ENCODE measurements around the gene ZFR2. TPM values are rescaled to one million over a fixed set of nuclear protein-coding genes. Genes with fewer than 3 reads are reported as not detected.
"Not testable (repeated sequence)": the region's sequence is repeated elsewhere in the genome, so short reads cannot be mapped to it uniquely, and the experiment has no call there.

Gene ZFR2
- total RNA-seq, 1 donor from 2014 or later, result 4.7 TPM

- no peak overlapping the region for H3K27ac Mint-ChIP-seq
- no peak for TF ChIP-seq CTCF (conservative IDR thresholded peaks at IDR 0.05)
- H3K36me3 Mint-ChIP-seq, result no peaks in the 10 kb centered on the region
- DNase-seq (ENCODE audit: extremely low spot score, unreplicated experiment), result no peak
- no peak overlapping the region for H3K4me3 Mint-ChIP-seq
- no peaks in the 10 kb centered on the region for H3K9me3 Mint-ChIP-seq
- no peaks in the 10 kb centered on the region for H3K4me1 Mint-ChIP-seq (ENCODE audit: unreplicated experiment)
- peaks cover 11% of the 10 kb centered on the region for H3K27me3 Mint-ChIP-seq
Observed at GRCh38 chr19:3818466-3818865, 50.4 kb downstream of the ZFR2 start.

- Mint-ChIP-seq H3K27ac (no peak overlapping the region), H3K36me3 (no peaks in the 10 kb centered on the region), H3K27me3 (peaks cover 10% of the 10 kb centered on the region), H3K4me3 (no peak overlapping the region), H3K4me1 (ENCODE audit: unreplicated experiment) (no peaks in the 10 kb centered on the region), H3K9me3 (no peaks in the 10 kb centered on the region)
- TF ChIP-seq CTCF (conservative IDR thresholded peaks at IDR 0.05), result no peak
- DNase-seq (ENCODE audit: extremely low spot score, unreplicated experiment), result no peak
Observed at GRCh38 chr19:3817761-3818160, 51.1 kb downstream of the ZFR2 start.

GRCh38 chr19:3816566-3817218, 52.1 kb downstream of the ZFR2 start:
- Mint-ChIP-seq H3K4me3 (no peak overlapping the region), H3K9me3 (no peaks in the 10 kb centered on the region), H3K4me1 (ENCODE audit: unreplicated experiment) (no peaks in the 10 kb centered on the region), H3K27me3 (peaks cover 10% of the 10 kb centered on the region), H3K27ac (no peak overlapping the region), H3K36me3 (no peaks in the 10 kb centered on the region)
- DNase-seq (ENCODE audit: extremely low spot score, unreplicated experiment), result no peak
- TF ChIP-seq CTCF (conservative IDR thresholded peaks at IDR 0.05), result no peak

GRCh38 chr19:3816148-3816547, 52.7 kb downstream of the ZFR2 start:
- not testable (repeated sequence) for H3K9me3 Mint-ChIP-seq; H3K4me1 Mint-ChIP-seq (ENCODE audit: unreplicated experiment); H3K27ac Mint-ChIP-seq; H3K4me3 Mint-ChIP-seq; H3K36me3 Mint-ChIP-seq; DNase-seq (ENCODE audit: extremely low spot score, unreplicated experiment); H3K27me3 Mint-ChIP-seq

- H3K36me3 Mint-ChIP-seq, result no peaks in the 10 kb centered on the region
- no peak for TF ChIP-seq CTCF (conservative IDR thresholded peaks at IDR 0.05)
Observed at GRCh38 chr19:3814648-3815047, 54.2 kb downstream of the ZFR2 start.

GRCh38 chr19:3813473-3814392, 55.1 kb downstream of the ZFR2 start:
- Mint-ChIP-seq H3K9me3 (no peaks in the 10 kb centered on the region), H3K36me3 (no peaks in the 10 kb centered on the region), H3K27ac (no peak overlapping the region), H3K27me3 (peaks cover 10% of the 10 kb centered on the region), H3K4me1 (ENCODE audit: unreplicated experiment) (no peaks in the 10 kb centered on the region), H3K4me3 (no peak overlapping the region)
- no peak for TF ChIP-seq CTCF (conservative IDR thresholded peaks at IDR 0.05)
- DNase-seq (ENCODE audit: extremely low spot score, unreplicated experiment), result no peak

More at GRCh38 chr19:3814648-3815047, 54.2 kb downstream of the ZFR2 start:
- H3K27me3 Mint-ChIP-seq, result peaks cover 10% of the 10 kb centered on the region
- no peaks in the 10 kb centered on the region for H3K9me3 Mint-ChIP-seq
- no peak overlapping the region for H3K4me3 Mint-ChIP-seq
- no peak overlapping the region for H3K27ac Mint-ChIP-seq
- no peak for DNase-seq (ENCODE audit: extremely low spot score, unreplicated experiment)
- H3K4me1 Mint-ChIP-seq (ENCODE audit: unreplicated experiment), result no peaks in the 10 kb centered on the region
